GM21786 (cell line): ENCODE measurements around the gene SIRPD.
"Not testable (repeated sequence)": the region's sequence is repeated elsewhere in the genome, so short reads cannot be mapped to it uniquely, and the experiment has no call there.

Source experiments
- ATAC-seq: cut with Tn5 transposase; IDR thresholded peaks from one replicate; pipeline ENCODE4 v1.9.1; 2021; ENCODE audit not compliant: unreplicated experiment

Gene SIRPD

GRCh38 chr20:1497371-1497770 is 60.1 kb downstream of the SIRPD start:
- not testable (repeated sequence) for ATAC-seq

- ATAC-seq = no peak
Measured at GRCh38 chr20:1496930-1497329, 60.6 kb downstream of the SIRPD start.

GRCh38 chr20:1494436-1494835 is 63.1 kb downstream of the SIRPD start:
- ATAC-seq = no peak

- ATAC-seq = no peak
Measured at GRCh38 chr20:1493536-1493935, 64.0 kb downstream of the SIRPD start.

- no peak for ATAC-seq
Measured at GRCh38 chr20:1491860-1492642, 65.5 kb downstream of the SIRPD start.

- no peak for ATAC-seq
Measured at GRCh38 chr20:1491281-1491840, 66.1 kb downstream of the SIRPD start, which contains the start of gene SIRPB2. SIRPB2 (minus strand) TSS chr20:1491420; CDS start chr20:1491359, 61 bp downstream.

- ATAC-seq = no peak
Measured at GRCh38 chr20:1490643-1491195, 66.8 kb downstream of the SIRPD start.

GRCh38 chr20:1489764-1490436 is 67.6 kb downstream of the SIRPD start:
- no peak for ATAC-seq

- no peak for ATAC-seq
Measured at GRCh38 chr20:1489325-1489724, 68.2 kb downstream of the SIRPD start.

- ATAC-seq = no peak
Measured at GRCh38 chr20:1486566-1486965, 70.9 kb downstream of the SIRPD start.

GRCh38 chr20:1484438-1485116 is 72.9 kb downstream of the SIRPD start:
- no peak for ATAC-seq
